DOHH2 (cell line): Measurements from ENCODE around the gene TPST1.

ENCODE experiments used
- CTCF ChIP-seq: fragments of 200-600 bp; sonication (generic); IDR thresholded peaks from one replicate; pipeline ENCODE4 v1.5.1; 2014; ENCODE audit warnings: antibody characterized with exemption, mild to moderate bottlenecking, low read depth, low read length; ENCODE audit not compliant: poor library complexity, severe bottlenecking
- EZH2phosphoT487 ChIP-seq: fragments of 200-600 bp; sonication (generic); IDR thresholded peaks from 2 replicates; pipeline ENCODE4 v1.6.1; 2017; ENCODE audit warnings: borderline replicate concordance, mild to moderate bottlenecking, antibody characterized with exemption, low read length, moderate library complexity, mixed read lengths

- no peak for TF ChIP-seq CTCF
- no peak for TF ChIP-seq EZH2phosphoT487
These were observed 157.0 kb downstream of the TPST1 start for GRCh38 chr7:66362136-66362535.
